CD14-positive monocyte (primary cell): Measurements from ENCODE around the gene PNKD. TPM values are rescaled to one million over a fixed set of nuclear protein-coding genes. Genes with fewer than 3 reads are reported as not detected.

Experiments used
- DNase-seq, 3 donors: peaks; one replicate each; pipeline ENCODE4 v3.0.0-alpha.2; 2011 to 2022
- H2AFZ ChIP-seq: 2 replicates; pipeline ENCODE4 v1.6.0; 2012; ENCODE audit warnings: mild to moderate bottlenecking, low read depth, low read length, inconsistent platforms; ENCODE audit not compliant: insufficient read depth, poor library complexity, severe bottlenecking
- H3K27ac ChIP-seq, 2 donors: 1 replicate in 1 of 2; 2 replicates in 1 of 2; pipeline ENCODE4 v1.5.1; 2012 to 2013; ENCODE audit warnings: low read length in 2 of 2, control low read depth in 1 of 2, inconsistent platforms in 1 of 2, low read depth in 1 of 2, mild to moderate bottlenecking in 1 of 2
- H3K27me3 ChIP-seq, 2 donors: one replicate each; pipeline versions ENCODE4 v1.6.0 to v1.6.1; 2011 to 2013; ENCODE audit warnings: low read length in 2 of 2; ENCODE audit not compliant: control insufficient read depth in 2 of 2, insufficient read depth in 2 of 2
- H3K36me3 ChIP-seq, 2 donors: replicated peaks in 1 of 2; 1 replicate in 1 of 2; 2 replicates in 1 of 2; pipeline versions ENCODE4 v1.5.1 to v1.6.1; 2012 to 2013; ENCODE audit warnings: low read length in 2 of 2, control low read depth in 1 of 2, inconsistent platforms in 1 of 2, mild to moderate bottlenecking in 1 of 2; ENCODE audit not compliant: insufficient read depth in 2 of 2, control insufficient read depth in 1 of 2
- H3K4me1 ChIP-seq, 2 donors: 1 replicate in 1 of 2; 2 replicates in 1 of 2; pipeline versions ENCODE4 v1.5.1 to v1.6.1; 2012 to 2013; ENCODE audit warnings: low read length in 2 of 2, control low read depth in 1 of 2, inconsistent platforms in 1 of 2, mild to moderate bottlenecking in 1 of 2, moderate library complexity in 1 of 2; ENCODE audit not compliant: insufficient read depth in 2 of 2, control insufficient read depth in 1 of 2
- H3K4me2 ChIP-seq: replicated peaks from 2 replicates; pipeline ENCODE3; 2012; ENCODE audit warnings: low read length, moderate library complexity, mild to moderate bottlenecking; ENCODE audit not compliant: poor library complexity, severe bottlenecking; ENCODE audit errors: extremely low read depth
- H3K4me3 ChIP-seq, 3 experiments: fragments of 200-600 bp in 1 of 3; sonication (generic) in 1 of 3; replicated peaks in 1 of 3; 1 replicate in 2 of 3; 2 replicates in 1 of 3; pipeline ENCODE4 v1.5.1; 2011 to 2013; ENCODE audit warnings: low read length in 3 of 3, mild to moderate bottlenecking in 3 of 3, control low read depth in 2 of 3, low read depth in 2 of 3, inconsistent platforms in 1 of 3, moderate library complexity in 1 of 3
- H3K79me2 ChIP-seq: 2 replicates; pipeline ENCODE4 v1.6.0; 2012; ENCODE audit warnings: mild to moderate bottlenecking, control low read depth, inconsistent platforms, low read length, moderate library complexity; ENCODE audit not compliant: insufficient read depth
- H3K9ac ChIP-seq: 2 replicates; pipeline ENCODE4 v1.6.0; 2017; ENCODE audit warnings: low read length, mild to moderate bottlenecking; ENCODE audit not compliant: insufficient read depth, poor library complexity, severe bottlenecking
- H3K9me3 ChIP-seq, 2 donors: replicated peaks in 1 of 2; 1 replicate in 1 of 2; 2 replicates in 1 of 2; pipeline versions ENCODE4 v1.5.1 to v1.6.1; 2012 to 2013; ENCODE audit warnings: low read length in 2 of 2, control low read depth in 1 of 2; ENCODE audit not compliant: control insufficient read depth in 1 of 2, insufficient read depth in 1 of 2
- H4K20me1 ChIP-seq: 2 replicates; pipeline ENCODE4 v1.6.0; 2012; ENCODE audit warnings: mild to moderate bottlenecking, low read length, control low read depth, moderate library complexity; ENCODE audit not compliant: insufficient read depth
- H3K27ac Mint-ChIP-seq, 7 donors: one replicate each; pipeline ENCODE4 v1.8.0; 2020; ENCODE audit warnings: mild to moderate bottlenecking in 7 of 7, mixed read lengths in 7 of 7, moderate library complexity in 6 of 7, inconsistent platforms in 2 of 7
- H3K27me3 Mint-ChIP-seq, 3 donors: one replicate each; pipeline ENCODE4 v1.8.0; 2021 to 2022; ENCODE audit warnings: low read depth in 3 of 3, mild to moderate bottlenecking in 3 of 3, mixed read lengths in 3 of 3, moderate library complexity in 3 of 3, inconsistent platforms in 1 of 3
- H3K36me3 Mint-ChIP-seq, 2 donors: one replicate each; pipeline ENCODE4 v1.8.0; 2020; ENCODE audit warnings: mixed read lengths in 2 of 2, inconsistent platforms in 1 of 2, mild to moderate bottlenecking in 1 of 2
- H3K4me1 Mint-ChIP-seq: one replicate; pipeline ENCODE4 v1.8.0; 2020; ENCODE audit warnings: mild to moderate bottlenecking, mixed read lengths
- H3K4me3 Mint-ChIP-seq, 2 donors: one replicate each; pipeline ENCODE4 v1.8.0; 2020; ENCODE audit warnings: mild to moderate bottlenecking in 2 of 2, mixed read lengths in 2 of 2, moderate library complexity in 1 of 2
- H3K9me3 Mint-ChIP-seq, 7 donors: one replicate each; pipeline ENCODE4 v1.8.0; 2020 to 2022; ENCODE audit warnings: mixed read lengths in 7 of 7, mild to moderate bottlenecking in 6 of 7, moderate library complexity in 6 of 7, inconsistent platforms in 2 of 7
- CTCF ChIP-seq: fragments of 200-600 bp; IDR thresholded peaks from one replicate; pipeline ENCODE4 v1.8.0; 2022; ENCODE audit warnings: antibody characterized with exemption, mild to moderate bottlenecking
- WGBS: methylation state at CpG from one replicate; pipeline ENCODE4 v1.1.5; 2013; ENCODE audit warnings: missing lambda C conversion rate; ENCODE audit not compliant: insufficient coverage; 5-methylcytosine and 5-hydroxymethylcytosine counted together
- intact Hi-C, 2 donors: fragments of 100-400 bp; cut with micrococcal nuclease; formaldehyde crosslinking; loops; one replicate each; pipeline versions ENCODE4 v1.15.0 to v1.15.1; 2023
- polyA plus RNA-seq, 3 donors: library from polyadenylated mRNA; depleted of rRNA in 1 of 3; unstranded in 2 of 3; stranded (reverse) in 1 of 3; fragments of 300-500 nt in 2 of 3; fragments of >200 nt in 1 of 3; fragmentation: Illumina TruSeq in 2 of 3; gene quantifications; 1 replicate in 2 of 3; 2 replicates in 1 of 3; pipeline ENCODE4 v1.2.3, GENCODE V29; 2012 to 2021

PNKD gene
- polyA plus RNA-seq, 3 donors = 79.8 to 92.0 (median 88.2) TPM

- Histone ChIP-seq H3K4me1 (peaks cover 55 to 67% of the 10 kb centered on the region in 2 donors), H3K4me2 (peak overlapping the region; percentile 72), H4K20me1 (peaks cover 100% of the 10 kb centered on the region), H3K36me3 (peaks cover 79 to 94% of the 10 kb centered on the region in 2 donors), H3K4me3 (peak overlapping the region in 1 of 3 experiments; percentile 64), H3K79me2 (peaks cover 87% of the 10 kb centered on the region), H3K27ac (peak overlapping the region in 1 of 2 donors; percentile 68), H3K9ac (no peak overlapping the region), H3K27me3 (no peaks in the 10 kb centered on the region), H3K9me3 (no peaks in the 10 kb centered on the region), H2AFZ (no peak overlapping the region)
- peaks cover 76 to 89% of the 10 kb centered on the region in 2 donors for H3K36me3 Mint-ChIP-seq
- H3K27ac Mint-ChIP-seq = peak overlapping the region in 6 of 7 donors; percentile 79 to 88 (median 86)
- no CpG with 5 or more reads among the region's 3 CpGs for WGBS
- TF ChIP-seq CTCF = no peak
- H3K4me1 Mint-ChIP-seq = peaks cover 62% of the 10 kb centered on the region
- peak; percentile 74 to 93 (median 84) for DNase-seq
- no peaks in the 10 kb centered on the region for H3K27me3 Mint-ChIP-seq
- no peak overlapping the region for H3K4me3 Mint-ChIP-seq
- intact Hi-C loops = no loop called here
- peaks cover 0 to 2% (median 0%) of the 10 kb centered on the region in 7 donors for H3K9me3 Mint-ChIP-seq
Observed at GRCh38 chr2:218229239-218229638, 41.1 kb upstream of the PNKD start.

GRCh38 chr2:218229851-218230250 lies 40.5 kb upstream of the PNKD start:
- H3K4me3 ChIP-seq = peak overlapping the region in 2 of 3 experiments; percentile 4 to 64
- H3K4me2 ChIP-seq = peak overlapping the region; percentile 72
- Mint-ChIP-seq H3K4me1 (peaks cover 56% of the 10 kb centered on the region), H3K9me3 (peaks cover 0 to 2% (median 0%) of the 10 kb centered on the region in 7 donors), H3K4me3 (no peak overlapping the region), H3K27ac (peak overlapping the region; percentile 73 to 88 (median 84)), H3K27me3 (no peaks in the 10 kb centered on the region), H3K36me3 (peaks cover 76 to 89% of the 10 kb centered on the region in 2 donors)
- H3K4me1 ChIP-seq = peaks cover 52 to 61% of the 10 kb centered on the region in 2 donors
- H3K27me3 ChIP-seq = no peaks in the 10 kb centered on the region
- peaks cover 79 to 94% of the 10 kb centered on the region in 2 donors for H3K36me3 ChIP-seq
- peak overlapping the region; percentile 68 to 76 for H3K27ac ChIP-seq
- H2AFZ ChIP-seq = no peak overlapping the region
- H3K9me3 ChIP-seq = no peaks in the 10 kb centered on the region
- DNase-seq = no peak
- H3K79me2 ChIP-seq = peaks cover 87% of the 10 kb centered on the region
- intact Hi-C loops = loop anchor here in 1 of 2 donors (5.0 kb wide), 1 partner anchor 43 kb away; no protein-coding TSS in a partner anchor
- peak overlapping the region; percentile 8 for H3K9ac ChIP-seq
- H4K20me1 ChIP-seq = peaks cover 100% of the 10 kb centered on the region
- TF ChIP-seq CTCF = no peak
- 46% methylated on average over 2 of the region's 4 CpGs for WGBS
